Measurements from ENCODE around the gene CNTN4.

Gene CNTN4

GRCh38 chr3:2458816-2459215 lies 360.1 kb downstream of the CNTN4 start:
- no peak overlapping the region for H3K4me3 ChIP-seq (ENCODE audit: low read depth, low read length)
- TF ChIP-seq CTCF (IDR thresholded peaks at IDR 0.05; ENCODE audit: low read depth, low read length, missing control alignments) = no peak
- DNase-seq (ENCODE audit: low read depth) = no peak

GRCh38 chr3:2465842-2466241 lies 367.2 kb downstream of the CNTN4 start:
- no peak for DNase-seq (ENCODE audit: low read depth)
- H3K4me3 ChIP-seq (ENCODE audit: low read depth, low read length) = no peak overlapping the region
- no peak for TF ChIP-seq CTCF (IDR thresholded peaks at IDR 0.05; ENCODE audit: low read depth, low read length, missing control alignments)

- no peak overlapping the region for H3K4me3 ChIP-seq (ENCODE audit: low read depth, low read length)
- no peak for TF ChIP-seq CTCF (IDR thresholded peaks at IDR 0.05; ENCODE audit: low read depth, low read length, missing control alignments)
- DNase-seq (ENCODE audit: low read depth) = no peak
These were observed 370.1 kb downstream of the CNTN4 start for GRCh38 chr3:2468816-2469215.

GRCh38 chr3:2476996-2477395 lies 378.3 kb downstream of the CNTN4 start:
- H3K4me3 ChIP-seq (ENCODE audit: low read depth, low read length) = no peak overlapping the region
- no peak for DNase-seq (ENCODE audit: low read depth)
- TF ChIP-seq CTCF (IDR thresholded peaks at IDR 0.05; ENCODE audit: low read depth, low read length, missing control alignments) = no peak

- H3K4me3 ChIP-seq (ENCODE audit: low read depth, low read length) = no peak overlapping the region
- TF ChIP-seq CTCF (IDR thresholded peaks at IDR 0.05; ENCODE audit: low read depth, low read length, missing control alignments) = no peak
- no peak for DNase-seq (ENCODE audit: low read depth)
These were observed 379.0 kb downstream of the CNTN4 start for GRCh38 chr3:2477620-2478019.

GRCh38 chr3:2484162-2485026 lies 385.7 kb downstream of the CNTN4 start:
- DNase-seq (ENCODE audit: low read depth) = no peak
- no peak overlapping the region for H3K4me3 ChIP-seq (ENCODE audit: low read depth, low read length)
- TF ChIP-seq CTCF (IDR thresholded peaks at IDR 0.05; ENCODE audit: low read depth, low read length, missing control alignments) = no peak

GRCh38 chr3:2485027-2485375 lies 386.3 kb downstream of the CNTN4 start:
- no peak for TF ChIP-seq CTCF (IDR thresholded peaks at IDR 0.05; ENCODE audit: low read depth, low read length, missing control alignments)
- no peak for DNase-seq (ENCODE audit: low read depth)
- no peak overlapping the region for H3K4me3 ChIP-seq (ENCODE audit: low read depth, low read length)
